ENCODE data around the gene PRXL2B.
"Not testable (repeated sequence)": the region's sequence is repeated elsewhere in the genome, so short reads cannot be mapped to it uniquely, and the experiment has no call there.

PRXL2B gene

DNA sequence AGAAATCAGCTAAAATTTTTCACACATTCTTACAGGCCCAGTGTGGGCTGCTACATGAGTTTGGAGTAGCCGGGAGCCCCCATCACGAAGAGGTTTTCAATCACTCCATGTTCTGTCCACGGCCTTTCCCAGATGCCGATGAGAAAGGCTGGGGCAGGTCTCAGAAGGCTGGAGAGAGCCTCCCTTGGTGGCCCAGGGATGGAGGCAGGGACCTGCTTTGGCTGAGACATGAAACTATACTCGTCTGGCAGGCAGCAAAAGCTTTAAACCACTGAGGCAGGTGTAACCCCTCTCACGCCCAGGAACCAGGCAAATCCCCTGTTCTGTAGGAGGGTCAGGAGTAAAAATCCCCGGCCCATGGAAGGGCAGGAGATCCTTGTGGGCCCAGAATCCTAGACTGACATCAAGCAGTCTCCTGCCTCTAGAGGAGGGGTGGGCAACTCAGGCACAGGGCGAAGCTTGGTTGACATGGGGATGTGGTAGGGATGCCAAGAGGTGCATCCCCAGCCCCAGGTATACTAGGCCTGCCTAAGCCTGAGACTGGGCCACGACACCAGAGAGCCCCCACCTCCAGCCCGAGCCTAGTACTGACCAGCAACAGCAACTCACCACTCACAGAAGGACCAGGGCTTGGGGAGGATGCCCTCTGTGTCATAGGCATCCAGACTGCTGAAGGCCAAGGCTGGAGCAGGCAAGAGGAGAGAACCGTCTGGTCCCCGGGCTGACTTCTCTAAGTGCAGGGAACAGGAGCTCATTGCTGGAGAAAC lies 37.2 kb downstream of the PRXL2B start:
- H3K36me3 ChIP-seq (ENCODE audit: control insufficient read depth in 2 of 2, insufficient read depth in 2 of 2, low read length in 2 of 2) = no peaks in the 10 kb centered on the region
- H3K4me1 ChIP-seq (ENCODE audit: control insufficient read depth in 2 of 2, insufficient read depth in 2 of 2, low read length in 2 of 2) = no peaks in the 10 kb centered on the region
- H3K27ac ChIP-seq (ENCODE audit: low read depth in 2 of 2, low read length in 2 of 2) = no peak overlapping the region
- H3K27me3 ChIP-seq (ENCODE audit: control insufficient read depth in 2 of 2, insufficient read depth in 2 of 2, low read length in 2 of 2) = peaks cover 16 to 20% of the 10 kb centered on the region in 2 donors
- no peak overlapping the region for H3K9ac ChIP-seq (ENCODE audit: low read depth in 1 of 2, low read length in 2 of 2)
- H3K9me3 ChIP-seq (ENCODE audit: control insufficient read depth in 2 of 2, low read length in 2 of 2) = peaks cover 0 to 2% of the 10 kb centered on the region in 2 donors
- no peak overlapping the region for H3K4me3 ChIP-seq (ENCODE audit: low read length in 2 of 2)

DNA sequence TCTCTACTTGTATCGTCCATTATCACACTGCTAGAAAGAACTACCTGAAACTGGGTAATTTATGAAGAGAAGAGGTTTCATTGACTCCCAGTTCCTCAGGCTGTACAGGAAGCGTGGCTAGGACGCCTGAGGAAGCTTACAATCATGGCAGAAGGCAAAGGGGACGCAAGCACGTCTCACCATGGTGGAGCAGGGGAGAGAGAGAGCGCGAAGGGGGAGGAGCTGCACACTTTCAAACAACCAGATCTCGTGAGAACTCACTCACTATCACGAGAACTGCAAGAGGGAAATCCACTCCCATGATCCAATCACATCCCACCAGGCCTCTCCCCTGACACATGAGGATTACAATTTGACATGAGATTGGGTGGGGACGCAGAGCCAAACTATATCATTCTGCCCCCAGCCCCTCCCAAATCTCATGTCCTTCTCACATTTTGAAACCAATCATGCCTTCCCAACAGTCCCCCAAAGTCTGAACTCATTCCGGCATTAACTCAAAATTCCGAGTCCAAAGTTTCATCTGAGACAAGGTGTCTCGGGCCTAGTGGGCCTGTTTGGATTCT lies 38.2 kb downstream of the PRXL2B start:
- Histone ChIP-seq H3K4me1 (ENCODE audit: control insufficient read depth in 2 of 2, insufficient read depth in 2 of 2, low read length in 2 of 2) (no peaks in the 10 kb centered on the region), H3K27ac (ENCODE audit: low read depth in 2 of 2, low read length in 2 of 2) (no peak overlapping the region), H3K9me3 (ENCODE audit: control insufficient read depth in 2 of 2, low read length in 2 of 2) (peaks cover 0 to 2% of the 10 kb centered on the region in 2 donors), H3K36me3 (ENCODE audit: control insufficient read depth in 2 of 2, insufficient read depth in 2 of 2, low read length in 2 of 2) (no peaks in the 10 kb centered on the region), H3K4me3 (ENCODE audit: low read length in 2 of 2) (no peak overlapping the region), H3K9ac (ENCODE audit: low read depth in 1 of 2, low read length in 2 of 2) (no peak overlapping the region), H3K27me3 (ENCODE audit: control insufficient read depth in 2 of 2, insufficient read depth in 2 of 2, low read length in 2 of 2) (peaks cover 17 to 21% of the 10 kb centered on the region in 2 donors)

DNA sequence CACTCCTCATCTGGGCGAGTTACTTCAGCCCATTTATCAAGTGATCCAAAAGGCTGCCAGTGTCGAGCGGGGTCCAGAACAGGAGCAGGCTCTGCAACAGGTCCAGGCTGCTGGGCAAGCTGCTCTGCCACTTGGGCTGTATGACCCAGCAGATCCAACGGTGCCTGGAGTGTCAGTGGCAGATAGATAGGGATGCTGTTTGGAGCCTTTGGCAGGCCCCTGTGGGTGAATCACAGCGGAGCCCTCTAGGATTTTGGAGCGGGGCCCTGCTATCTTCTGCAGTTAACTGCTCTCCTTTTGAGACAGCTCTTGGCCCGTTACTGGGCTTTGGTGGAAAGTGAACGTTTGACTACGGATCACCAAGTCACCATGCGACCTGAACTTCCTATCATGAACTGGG lies 38.7 kb downstream of the PRXL2B start:
- H3K36me3 ChIP-seq (ENCODE audit: control insufficient read depth in 2 of 2, insufficient read depth in 2 of 2, low read length in 2 of 2) = no peaks in the 10 kb centered on the region
- no peak overlapping the region for H3K9ac ChIP-seq (ENCODE audit: low read depth in 1 of 2, low read length in 2 of 2)
- H3K27me3 ChIP-seq (ENCODE audit: control insufficient read depth in 2 of 2, insufficient read depth in 2 of 2, low read length in 2 of 2) = peaks cover 22 to 26% of the 10 kb centered on the region in 2 donors
- no peak overlapping the region for H3K27ac ChIP-seq (ENCODE audit: low read depth in 2 of 2, low read length in 2 of 2)
- H3K4me3 ChIP-seq (ENCODE audit: low read length in 2 of 2) = no peak overlapping the region
- H3K4me1 ChIP-seq (ENCODE audit: control insufficient read depth in 2 of 2, insufficient read depth in 2 of 2, low read length in 2 of 2) = no peaks in the 10 kb centered on the region
- H3K9me3 ChIP-seq (ENCODE audit: control insufficient read depth in 2 of 2, low read length in 2 of 2) = peaks cover 0 to 2% of the 10 kb centered on the region in 2 donors

DNA sequence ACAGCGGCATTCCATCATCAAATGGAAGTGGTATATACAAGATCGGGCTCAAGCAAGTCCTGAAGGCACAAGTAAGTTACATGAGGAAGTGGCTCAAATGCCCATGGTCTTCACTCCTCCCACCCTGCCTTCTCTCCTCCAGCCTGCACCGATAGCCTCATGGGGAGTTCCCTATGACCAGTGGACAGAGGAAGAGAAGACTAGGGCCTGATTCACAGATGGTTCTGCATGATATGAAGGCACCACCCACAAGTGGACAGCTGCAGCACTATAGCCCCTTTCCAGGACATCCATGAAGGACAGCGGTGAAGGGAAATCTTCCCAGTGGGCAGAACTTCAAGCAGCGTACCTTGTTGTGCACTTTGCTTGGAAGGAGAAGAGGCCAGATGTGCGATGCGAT lies 39.2 kb downstream of the PRXL2B start:
- H3K36me3 ChIP-seq (ENCODE audit: control insufficient read depth in 2 of 2, insufficient read depth in 2 of 2, low read length in 2 of 2); H3K27ac ChIP-seq (ENCODE audit: low read depth in 2 of 2, low read length in 2 of 2); H3K4me1 ChIP-seq (ENCODE audit: control insufficient read depth in 2 of 2, insufficient read depth in 2 of 2, low read length in 2 of 2); H3K4me3 ChIP-seq (ENCODE audit: low read length in 2 of 2); H3K9ac ChIP-seq (ENCODE audit: low read depth in 1 of 2, low read length in 2 of 2); H3K9me3 ChIP-seq (ENCODE audit: control insufficient read depth in 2 of 2, low read length in 2 of 2): not testable (repeated sequence)
- H3K27me3 ChIP-seq (ENCODE audit: control insufficient read depth in 2 of 2, insufficient read depth in 2 of 2, low read length in 2 of 2) = peaks cover 22 to 26% of the 10 kb centered on the region in 2 donors

DNA sequence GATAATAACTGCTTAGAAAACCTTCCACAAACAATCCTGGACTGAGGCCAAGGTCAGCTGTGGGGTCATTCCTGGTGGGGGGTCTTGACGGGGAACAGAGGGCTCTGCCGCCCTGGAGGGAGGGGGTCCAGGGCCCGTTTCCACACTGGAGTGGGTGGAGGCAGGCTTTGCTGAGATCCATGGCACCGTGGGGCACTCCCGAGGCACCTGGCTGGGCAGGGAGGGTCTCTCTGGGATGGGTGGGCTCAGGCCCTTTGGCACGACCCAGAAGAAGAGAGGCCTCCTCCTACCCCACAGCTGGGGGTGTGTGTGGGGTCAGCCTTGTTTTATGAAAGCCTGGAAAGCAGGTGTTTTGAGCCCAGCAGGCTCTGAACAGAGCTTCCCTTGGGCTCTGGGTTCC lies 41.2 kb downstream of the PRXL2B start:
- Histone ChIP-seq H3K4me3 (ENCODE audit: low read length in 2 of 2) (no peak overlapping the region), H3K36me3 (ENCODE audit: control insufficient read depth in 2 of 2, insufficient read depth in 2 of 2, low read length in 2 of 2) (no peaks in the 10 kb centered on the region), H3K27me3 (ENCODE audit: control insufficient read depth in 2 of 2, insufficient read depth in 2 of 2, low read length in 2 of 2) (peaks cover 22 to 26% of the 10 kb centered on the region in 2 donors), H3K9me3 (ENCODE audit: control insufficient read depth in 2 of 2, low read length in 2 of 2) (peaks cover 0 to 2% of the 10 kb centered on the region in 2 donors), H3K4me1 (ENCODE audit: control insufficient read depth in 2 of 2, insufficient read depth in 2 of 2, low read length in 2 of 2) (peaks cover 10 to 14% of the 10 kb centered on the region in 2 donors), H3K9ac (ENCODE audit: low read depth in 1 of 2, low read length in 2 of 2) (no peak overlapping the region), H3K27ac (ENCODE audit: low read depth in 2 of 2, low read length in 2 of 2) (no peak overlapping the region)

DNA sequence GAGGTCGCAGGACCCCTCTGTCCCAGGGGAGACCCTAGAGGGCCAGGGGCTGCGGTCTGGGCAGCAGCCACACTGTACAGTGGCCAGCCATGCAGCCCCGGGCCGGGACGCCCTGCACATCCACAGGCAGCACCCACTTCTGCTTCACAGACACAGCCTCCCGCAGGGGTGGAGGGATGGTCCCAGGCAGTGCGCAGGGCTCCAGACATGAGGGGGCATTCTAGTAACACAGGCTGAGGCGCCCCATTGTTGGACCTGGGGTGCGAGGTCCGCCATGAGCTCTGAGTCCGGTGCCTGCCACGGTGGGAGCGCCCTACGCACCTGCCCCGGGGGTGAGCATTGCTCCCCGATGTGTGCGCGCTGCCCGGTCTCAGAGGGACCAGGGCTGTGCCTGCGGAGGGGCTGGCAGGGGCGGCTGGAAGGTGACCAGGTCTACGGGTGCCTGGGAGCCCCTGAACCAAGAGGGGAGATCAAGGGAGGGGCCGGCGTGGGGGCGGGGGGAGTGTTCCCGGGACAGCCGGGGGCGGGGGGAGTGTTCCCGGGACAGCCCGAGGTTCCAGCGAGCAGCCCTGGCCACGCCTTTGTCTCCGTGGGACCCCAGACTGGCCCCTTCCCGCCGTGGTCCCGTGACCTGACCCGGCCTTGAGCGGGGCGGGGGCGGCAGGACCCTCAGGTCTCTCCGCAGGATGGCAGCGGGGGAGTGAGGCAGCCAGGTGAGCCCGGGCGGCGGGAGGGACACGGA lies 41.8 kb downstream of the PRXL2B start:
- H3K27ac ChIP-seq (ENCODE audit: low read depth in 2 of 2, low read length in 2 of 2) = no peak overlapping the region
- H3K4me3 ChIP-seq (ENCODE audit: low read length in 2 of 2) = no peak overlapping the region
- H3K9me3 ChIP-seq (ENCODE audit: control insufficient read depth in 2 of 2, low read length in 2 of 2) = peaks cover 0 to 2% of the 10 kb centered on the region in 2 donors
- peaks cover 22 to 26% of the 10 kb centered on the region in 2 donors for H3K27me3 ChIP-seq (ENCODE audit: control insufficient read depth in 2 of 2, insufficient read depth in 2 of 2, low read length in 2 of 2)
- H3K9ac ChIP-seq (ENCODE audit: low read depth in 1 of 2, low read length in 2 of 2) = no peak overlapping the region
- peaks cover 10 to 15% of the 10 kb centered on the region in 2 donors for H3K4me1 ChIP-seq (ENCODE audit: control insufficient read depth in 2 of 2, insufficient read depth in 2 of 2, low read length in 2 of 2)
- H3K36me3 ChIP-seq (ENCODE audit: control insufficient read depth in 2 of 2, insufficient read depth in 2 of 2, low read length in 2 of 2) = no peaks in the 10 kb centered on the region

DNA sequence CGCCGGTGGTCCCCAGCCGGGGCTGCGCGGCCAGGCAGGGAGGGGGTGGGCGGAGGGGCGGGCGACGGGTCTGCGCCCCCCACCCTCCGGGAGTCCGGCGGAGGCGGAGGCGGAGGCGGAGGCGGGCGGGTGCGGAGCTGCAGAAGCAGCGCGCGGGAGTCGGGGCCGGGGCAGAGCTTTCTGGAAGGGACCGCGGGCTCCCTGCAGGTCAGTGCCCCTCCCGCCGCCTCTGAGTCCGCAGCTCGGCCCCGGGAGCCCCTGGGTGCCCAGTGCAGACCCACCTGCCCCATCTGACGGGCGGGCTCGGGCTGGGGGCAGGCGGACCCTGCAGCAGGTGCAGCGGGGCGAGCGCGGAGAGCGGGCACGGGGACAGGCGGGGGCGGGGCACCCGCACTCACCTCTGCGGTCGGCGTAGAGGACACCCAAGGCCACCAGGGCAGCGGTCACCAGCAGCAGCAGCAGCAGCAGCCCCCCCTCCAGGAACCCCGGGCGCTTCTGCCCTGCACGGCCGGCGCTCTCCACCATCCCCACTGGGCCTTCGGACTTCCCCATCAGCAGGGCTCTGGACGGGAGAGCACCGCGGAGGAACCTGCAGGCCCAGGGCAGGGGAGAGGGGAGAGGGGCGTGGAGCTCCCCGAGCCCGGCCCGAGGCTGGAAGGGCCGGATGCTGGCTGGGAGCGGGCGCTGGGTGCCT lies 42.5 kb downstream of the PRXL2B start:
- Histone ChIP-seq H3K36me3 (ENCODE audit: control insufficient read depth in 2 of 2, insufficient read depth in 2 of 2, low read length in 2 of 2) (no peaks in the 10 kb centered on the region), H3K4me3 (ENCODE audit: low read length in 2 of 2) (no peak overlapping the region), H3K9me3 (ENCODE audit: control insufficient read depth in 2 of 2, low read length in 2 of 2) (peaks cover 0 to 2% of the 10 kb centered on the region in 2 donors), H3K27me3 (ENCODE audit: control insufficient read depth in 2 of 2, insufficient read depth in 2 of 2, low read length in 2 of 2) (peaks cover 21 to 22% of the 10 kb centered on the region in 2 donors), H3K9ac (ENCODE audit: low read depth in 1 of 2, low read length in 2 of 2) (no peak overlapping the region), H3K4me1 (ENCODE audit: control insufficient read depth in 2 of 2, insufficient read depth in 2 of 2, low read length in 2 of 2) (peaks cover 10 to 15% of the 10 kb centered on the region in 2 donors), H3K27ac (ENCODE audit: low read depth in 2 of 2, low read length in 2 of 2) (no peak overlapping the region)

DNA sequence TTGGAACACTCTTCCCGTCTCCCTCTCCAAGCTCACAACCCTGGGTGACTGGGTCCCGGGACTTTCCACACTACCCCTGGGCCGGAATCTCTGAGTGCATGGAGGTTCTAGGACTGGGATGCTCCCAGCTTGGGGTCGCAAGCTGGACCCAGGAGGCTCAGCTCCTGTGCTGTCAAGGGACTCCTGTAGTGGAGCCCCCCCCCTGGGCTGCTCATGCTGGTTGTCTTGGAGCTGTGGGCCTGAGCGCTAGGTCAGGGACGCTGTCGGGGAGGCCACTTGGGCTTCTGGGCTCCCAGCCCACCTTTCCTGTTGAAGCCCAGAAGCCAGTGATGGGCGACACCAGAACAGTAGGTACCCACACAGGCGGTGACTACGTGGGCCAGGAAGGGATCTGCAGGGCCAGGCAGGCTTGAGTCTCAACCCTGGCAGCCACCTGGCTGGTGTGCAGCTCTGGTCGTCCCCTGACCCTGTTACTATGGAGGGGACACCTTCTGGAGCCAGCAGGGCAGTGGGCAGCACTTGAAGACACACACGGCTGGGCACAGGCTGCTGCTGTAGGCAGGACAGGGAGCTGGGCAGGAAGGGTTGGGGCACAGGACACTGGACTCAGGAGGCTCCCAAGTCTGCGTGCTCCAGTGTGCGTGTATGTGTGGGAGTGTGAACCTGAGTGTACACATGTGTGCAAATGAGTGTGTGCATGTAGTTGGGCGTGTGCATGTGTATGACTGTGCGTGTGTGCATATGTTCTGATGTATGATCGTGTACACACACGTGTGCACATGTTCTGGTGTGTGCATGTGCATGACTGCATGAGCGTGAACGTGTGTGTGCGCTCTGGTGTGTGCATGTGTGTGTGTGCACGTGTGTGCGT lies 43.3 kb downstream of the PRXL2B start:
- H3K27me3 ChIP-seq (ENCODE audit: control insufficient read depth in 2 of 2, insufficient read depth in 2 of 2, low read length in 2 of 2) = peaks cover 21 to 22% of the 10 kb centered on the region in 2 donors
- H3K9ac ChIP-seq (ENCODE audit: low read depth in 1 of 2, low read length in 2 of 2) = no peak overlapping the region
- no peak overlapping the region for H3K27ac ChIP-seq (ENCODE audit: low read depth in 2 of 2, low read length in 2 of 2)
- H3K9me3 ChIP-seq (ENCODE audit: control insufficient read depth in 2 of 2, low read length in 2 of 2) = peaks cover 0 to 2% of the 10 kb centered on the region in 2 donors
- no peak overlapping the region for H3K4me3 ChIP-seq (ENCODE audit: low read length in 2 of 2)
- H3K36me3 ChIP-seq (ENCODE audit: control insufficient read depth in 2 of 2, insufficient read depth in 2 of 2, low read length in 2 of 2) = no peaks in the 10 kb centered on the region
- peaks cover 10 to 15% of the 10 kb centered on the region in 2 donors for H3K4me1 ChIP-seq (ENCODE audit: control insufficient read depth in 2 of 2, insufficient read depth in 2 of 2, low read length in 2 of 2)

DNA sequence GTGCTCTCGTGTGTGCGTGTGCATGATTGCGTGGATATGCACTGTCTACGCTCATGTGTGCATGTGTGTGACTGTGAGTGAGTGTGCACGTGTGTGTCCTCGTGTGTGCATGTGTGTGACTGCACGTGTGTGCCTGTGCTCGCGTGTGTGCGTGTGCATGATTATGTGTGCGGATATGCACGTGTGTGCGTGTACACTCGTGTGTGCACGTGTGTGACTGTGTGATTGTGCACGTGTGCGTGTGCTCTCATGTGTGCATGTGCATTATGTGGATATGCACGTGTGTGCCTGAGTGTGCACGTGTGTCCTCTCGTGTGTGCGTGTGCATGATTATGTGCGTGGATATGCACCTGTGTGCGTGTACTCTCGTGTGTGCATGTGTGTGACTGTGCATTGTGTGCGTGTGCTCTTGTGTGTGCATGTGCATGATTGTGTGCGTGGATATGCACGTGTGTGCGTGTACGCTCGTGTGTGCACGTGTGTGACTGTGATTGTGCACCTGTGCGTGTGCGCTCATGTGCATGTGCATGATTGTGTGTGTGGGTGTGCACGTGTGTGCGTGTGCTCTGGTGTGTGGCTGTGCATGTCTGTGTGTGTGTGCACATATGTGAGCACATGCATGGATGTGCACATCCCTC lies 44.0 kb downstream of the PRXL2B start:
- Histone ChIP-seq H3K9me3 (ENCODE audit: control insufficient read depth in 2 of 2, low read length in 2 of 2) (peaks cover 0 to 2% of the 10 kb centered on the region in 2 donors), H3K27me3 (ENCODE audit: control insufficient read depth in 2 of 2, insufficient read depth in 2 of 2, low read length in 2 of 2) (peaks cover 21 to 22% of the 10 kb centered on the region in 2 donors), H3K4me3 (ENCODE audit: low read length in 2 of 2) (no peak overlapping the region), H3K4me1 (ENCODE audit: control insufficient read depth in 2 of 2, insufficient read depth in 2 of 2, low read length in 2 of 2) (peaks cover 10 to 15% of the 10 kb centered on the region in 2 donors), H3K27ac (ENCODE audit: low read depth in 2 of 2, low read length in 2 of 2) (no peak overlapping the region), H3K36me3 (ENCODE audit: control insufficient read depth in 2 of 2, insufficient read depth in 2 of 2, low read length in 2 of 2) (no peaks in the 10 kb centered on the region), H3K9ac (ENCODE audit: low read depth in 1 of 2, low read length in 2 of 2) (no peak overlapping the region)
